Sciatic nerve (tissue), 2 donors: ENCODE results near the gene SCYGR3. TPM values are rescaled to one million over a fixed set of nuclear protein-coding genes. Genes with fewer than 3 reads are reported as not detected.

Source experiments
- ATAC-seq: fragments of 200-7000 bp; cut with Tn5 transposase; one replicate; pipeline ENCODE4 v1.9.1; 2020; ENCODE audit warnings: mild to moderate bottlenecking, moderate library complexity
- DNase-seq: peaks from one replicate; pipeline ENCODE4 v3.0.0-alpha.2; 2020; ENCODE audit warnings: low spot score
- intact Hi-C: fragments of 100-400 bp; cut with DNase I; formaldehyde crosslinking; loops from one replicate; pipeline ENCODE4 v1.14.2; 2022
- total RNA-seq: library from RNA; stranded (reverse); fragmentation: NEBNext Ultra II Directional; extraction: Animal tissue kit (Norgen Biotek cat#: 25700); gene quantifications from one replicate; pipeline ENCODE4 v1.2.1, GENCODE V29; 2021
- donor health status: DM: no; HTN: no; CAD: no.
- donor health status: DM: no; HTN: no; CAD: no.

Gene SCYGR3
- total RNA-seq, 1 donor from 2014 or later = not detected

DNA sequence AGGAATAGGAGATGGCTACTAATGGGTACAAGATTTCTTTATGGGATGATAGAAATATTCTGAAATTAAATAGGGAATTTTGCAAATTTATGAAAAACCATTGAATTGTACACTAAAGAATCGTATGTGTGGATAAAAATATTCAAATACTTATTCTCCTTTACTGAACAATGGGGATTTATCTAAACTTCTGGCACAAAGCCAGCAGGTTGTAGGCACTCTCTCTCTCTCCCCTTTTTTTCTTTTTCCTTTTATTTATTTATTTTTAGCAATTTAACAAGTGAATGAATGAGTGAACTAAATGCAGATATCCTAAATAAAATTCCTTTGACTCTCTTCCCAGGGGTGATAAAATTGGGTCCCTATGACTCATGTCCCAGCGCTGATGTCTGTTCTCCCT lies 37.8 kb downstream of the SCYGR3 start:
- intact Hi-C loops = no loop called here
- ATAC-seq = no peak
- no peak for DNase-seq

DNA sequence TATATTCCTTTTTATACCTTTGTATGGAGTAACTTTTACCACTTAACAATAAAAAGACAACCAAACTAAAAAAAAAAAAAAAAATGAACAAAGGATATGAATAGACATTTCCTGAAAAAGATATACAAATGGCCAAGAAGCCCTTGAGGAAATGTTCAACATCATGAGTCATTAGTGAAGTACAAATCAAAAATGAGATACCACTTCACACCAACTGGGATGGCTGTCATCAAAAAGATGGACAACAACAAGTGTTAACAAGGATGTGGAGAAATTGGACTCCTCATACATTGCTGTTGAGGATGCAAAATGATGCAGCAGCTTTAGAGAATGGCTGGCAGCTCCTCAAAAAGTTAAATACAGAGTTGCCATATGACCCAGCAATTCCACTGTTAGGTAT lies 38.5 kb downstream of the SCYGR3 start:
- DNase-seq (no peak), ATAC-seq (no peak)
- intact Hi-C loops = no loop called here

DNA sequence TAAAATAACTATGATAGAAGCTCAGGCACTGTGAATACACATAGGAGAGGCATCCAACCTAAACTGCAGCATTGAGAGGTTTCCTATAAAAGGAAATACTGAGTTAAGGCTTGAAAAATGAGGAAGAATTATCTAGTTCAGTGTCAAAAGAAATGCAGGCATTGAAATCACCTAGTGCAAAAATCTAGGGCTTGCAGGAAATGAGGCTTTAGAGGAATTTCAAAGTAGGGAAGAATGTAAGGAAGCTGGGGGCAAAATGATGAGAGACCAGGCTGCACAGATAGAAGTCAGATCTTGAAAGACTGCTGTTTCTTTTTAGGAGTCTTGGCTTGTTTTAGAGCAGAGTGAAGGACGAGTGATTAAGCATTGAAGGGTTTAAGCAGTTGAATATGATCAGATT lies 44.0 kb downstream of the SCYGR3 start:
- intact Hi-C loops = no loop called here
- no peak for ATAC-seq
- no peak for DNase-seq

DNA sequence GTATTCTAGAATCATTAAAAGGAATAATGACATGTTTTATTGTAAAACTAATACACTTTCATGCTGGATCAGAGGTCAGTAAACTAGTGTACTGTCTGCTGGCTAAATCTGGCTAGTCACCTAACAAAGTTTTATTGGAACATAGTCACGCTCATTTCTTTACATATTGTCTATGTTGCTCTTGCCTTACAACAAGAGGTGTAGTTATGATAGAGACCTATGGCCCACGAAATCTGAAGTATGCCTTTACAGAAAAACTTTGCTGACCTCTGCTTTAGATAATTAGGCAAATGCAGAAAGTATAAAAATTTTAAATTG lies 45.8 kb downstream of the SCYGR3 start:
- intact Hi-C loops = no loop called here
- DNase-seq (no peak), ATAC-seq (no peak)

DNA sequence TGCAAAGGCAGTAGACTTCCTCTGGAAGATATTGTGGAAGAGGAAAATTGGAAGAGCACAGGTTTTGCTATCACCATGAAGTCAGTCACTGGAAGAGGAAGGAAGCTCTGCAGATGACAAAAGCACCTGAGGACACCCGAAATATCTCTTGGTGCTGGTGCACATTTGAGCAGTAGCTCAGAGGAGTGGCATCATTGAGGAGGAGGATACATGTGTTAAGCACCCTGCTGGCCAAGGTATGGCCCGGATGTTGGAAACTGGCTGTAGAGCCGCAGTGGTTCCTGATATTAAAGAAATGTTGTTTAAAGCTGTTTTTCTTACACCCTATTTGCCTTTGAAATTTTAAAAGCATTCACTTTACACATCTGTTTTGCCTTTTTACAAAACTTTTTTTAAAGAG lies 48.6 kb downstream of the SCYGR3 start:
- ATAC-seq = no peak
- intact Hi-C loops = no loop called here

DNA sequence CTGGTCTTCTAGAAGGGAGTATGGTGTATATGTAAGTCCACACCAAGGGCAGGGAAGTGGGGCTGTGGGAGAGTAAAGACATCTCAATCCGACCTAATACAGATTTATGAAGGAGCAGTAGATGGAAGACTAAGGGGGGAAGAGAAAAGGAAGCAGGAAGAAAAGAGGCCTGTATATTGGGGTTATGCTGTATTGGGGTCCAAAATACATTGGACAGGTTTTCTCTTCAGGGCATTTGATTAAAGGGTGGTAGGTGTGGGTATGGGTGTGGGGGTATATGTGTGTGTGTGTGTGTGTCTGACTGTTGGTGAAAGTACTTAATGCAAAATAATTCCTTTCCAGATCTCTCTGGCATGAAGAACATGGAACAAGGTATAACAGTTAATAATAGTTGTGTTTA lies 49.6 kb downstream of the SCYGR3 start:
- no peak for ATAC-seq

More for the DNA sequence above, 48.6 kb downstream of the SCYGR3 start:
- DNase-seq = no peak

More for the DNA sequence above, 49.6 kb downstream of the SCYGR3 start:
- intact Hi-C loops = no loop called here
- DNase-seq = no peak

Other genes with a start within 250 kb of the SCYGR3 start
- not detected for gene TM4SF20, start 235.5 kb downstream of the SCYGR3 start, total RNA-seq
- not detected for gene SCYGR1, start 226.9 kb downstream of the SCYGR3 start, total RNA-seq
- gene AGFG1, start 142.7 kb downstream of the SCYGR3 start, total RNA-seq = 85.6 TPM
- not detected for gene SCYGR2, start 15.9 kb downstream of the SCYGR3 start, total RNA-seq
- gene SCYGR4, start 2.7 kb upstream of the SCYGR3 start, total RNA-seq = not detected
- gene SCYGR5, start 52.0 kb upstream of the SCYGR3 start, total RNA-seq = not detected
- gene SLC19A3, start 103.2 kb upstream of the SCYGR3 start, total RNA-seq = 7.1 TPM
- gene SCYGR6, start 109.9 kb upstream of the SCYGR3 start, total RNA-seq = not detected
- gene SCYGR7, start 113.5 kb upstream of the SCYGR3 start, total RNA-seq = not detected
- gene SCYGR8, start 131.1 kb upstream of the SCYGR3 start, total RNA-seq = not detected
- 0.76 TPM for gene CCL20, start 199.0 kb upstream of the SCYGR3 start, total RNA-seq